HL-60 (cell line): Measurements from ENCODE around the gene AP2B1.
"Not testable (repeated sequence)": the region's sequence is repeated elsewhere in the genome, so short reads cannot be mapped to it uniquely, and the experiment has no call there.

Experiments
- CTCF ChIP-seq: IDR thresholded peaks from one replicate; pipeline ENCODE4 v1.5.1; 2011; ENCODE audit warnings: low read length, control low read depth, inconsistent platforms; ENCODE audit not compliant: insufficient read depth
- GABPA ChIP-seq: IDR thresholded peaks from 2 replicates; pipeline ENCODE4 v1.6.1; 2012; ENCODE audit warnings: low read depth
- POLR2AphosphoS5 ChIP-seq: IDR thresholded peaks from 2 replicates; pipeline ENCODE4 v1.6.1; 2012; ENCODE audit warnings: low read depth
- REST ChIP-seq: IDR thresholded peaks from 2 replicates; pipeline ENCODE4 v1.6.1; 2012; ENCODE audit warnings: low read depth; ENCODE audit not compliant: insufficient replicate concordance
- SPI1 ChIP-seq: IDR thresholded peaks from 2 replicates; pipeline ENCODE4 v1.6.1; 2012; ENCODE audit warnings: low read depth, mild to moderate bottlenecking, borderline replicate concordance

GRCh38 chr17:35751541-35751940 lies 164.4 kb downstream of the AP2B1 start:
- not testable (repeated sequence) for TF ChIP-seq CTCF, GABPA, REST, POLR2AphosphoS5, SPI1
